Caki2 (cell line): Measurements from ENCODE around the gene SLC6A8. TPM values are rescaled to one million over a fixed set of nuclear protein-coding genes. Genes with fewer than 3 reads are reported as not detected.
"Not testable (repeated sequence)": the region's sequence is repeated elsewhere in the genome, so short reads cannot be mapped to it uniquely, and the experiment has no call there.

Experiments used
- DNase-seq: peaks from one replicate; pipeline ENCODE4 v3.0.0-alpha.2; 2015; ENCODE audit warnings: low read depth
- in situ Hi-C: cut with HindIII; loops from 2 replicates; pipeline ENCODE4 v1.10.0; 2016; ENCODE audit warnings: low sequenced_read_pairs, low pct_unique_long_range_greater_than_20kb, mixed read lengths
- total RNA-seq: library from RNA; depleted of rRNA; stranded (reverse); fragments of >200 nt; shearing (Covaris generic); gene quantifications from 2 replicates; pipeline ENCODE4 v1.2.3, GENCODE V29; 2014; ENCODE audit warnings: low replicate concordance

The SLC6A8 gene
- total RNA-seq, 1 experiment from 2014 or later, result 2.1 TPM

- in situ Hi-C loops, result no loop called here
- DNase-seq, result no peak
These were observed 17.6 kb upstream of the SLC6A8 start for GRCh38 chrX:153669901-153670731.

GRCh38 chrX:153670748-153671588, 16.8 kb upstream of the SLC6A8 start:
- in situ Hi-C loops, result no loop called here
- DNase-seq, result no peak

GRCh38 chrX:153671589-153672530, 15.9 kb upstream of the SLC6A8 start:
- DNase-seq, result no peak
- in situ Hi-C loops, result no loop called here

GRCh38 chrX:153672531-153673427, 14.9 kb upstream of the SLC6A8 start:
- DNase-seq, result no peak
- in situ Hi-C loops, result no loop called here

GRCh38 chrX:153673428-153674218, 14.1 kb upstream of the SLC6A8 start, which contains the start of gene PNCK:
TSS of gene PNCK (minus strand) at chrX:153673813. CDS start at chrX:153673076, 737 bp downstream.
- DNase-seq, result no peak
- in situ Hi-C loops, result no loop called here

GRCh38 chrX:153674219-153674851, 13.4 kb upstream of the SLC6A8 start:
- in situ Hi-C loops, result no loop called here

GRCh38 chrX:153681175-153681574, 6.6 kb upstream of the SLC6A8 start:
- DNase-seq, result no peak
- in situ Hi-C loops, result no loop called here

More at GRCh38 chrX:153674219-153674851, 13.4 kb upstream of the SLC6A8 start:
- no peak for DNase-seq

GRCh38 chrX:153683486-153683885, 4.2 kb upstream of the SLC6A8 start:
- DNase-seq, in situ Hi-C loops: not testable (repeated sequence)

GRCh38 chrX:153684467-153685155, 3.1 kb upstream of the SLC6A8 start:
- in situ Hi-C loops, result no loop called here

GRCh38 chrX:153685156-153685536, 2.6 kb upstream of the SLC6A8 start:
- DNase-seq, result no peak
- in situ Hi-C loops, result no loop called here

More at GRCh38 chrX:153684467-153685155, 3.1 kb upstream of the SLC6A8 start:
- no peak for DNase-seq

- in situ Hi-C loops, result no loop called here
- no peak for DNase-seq
These were observed 1.7 kb upstream of the SLC6A8 start for GRCh38 chrX:153685751-153686696.

GRCh38 chrX:153686711-153687110, 1.0 kb upstream of the SLC6A8 start:
- in situ Hi-C loops, result no loop called here
- no peak for DNase-seq

GRCh38 chrX:153688071-153688470, 345 bp downstream of the SLC6A8 start:
- in situ Hi-C loops, result no loop called here
- no peak for DNase-seq

- in situ Hi-C loops, result no loop called here
- no peak for DNase-seq
These were observed 780 bp downstream of the SLC6A8 start for GRCh38 chrX:153688506-153688905.
